ENCODE data around the gene LCE4A.

The LCE4A gene

DNA sequence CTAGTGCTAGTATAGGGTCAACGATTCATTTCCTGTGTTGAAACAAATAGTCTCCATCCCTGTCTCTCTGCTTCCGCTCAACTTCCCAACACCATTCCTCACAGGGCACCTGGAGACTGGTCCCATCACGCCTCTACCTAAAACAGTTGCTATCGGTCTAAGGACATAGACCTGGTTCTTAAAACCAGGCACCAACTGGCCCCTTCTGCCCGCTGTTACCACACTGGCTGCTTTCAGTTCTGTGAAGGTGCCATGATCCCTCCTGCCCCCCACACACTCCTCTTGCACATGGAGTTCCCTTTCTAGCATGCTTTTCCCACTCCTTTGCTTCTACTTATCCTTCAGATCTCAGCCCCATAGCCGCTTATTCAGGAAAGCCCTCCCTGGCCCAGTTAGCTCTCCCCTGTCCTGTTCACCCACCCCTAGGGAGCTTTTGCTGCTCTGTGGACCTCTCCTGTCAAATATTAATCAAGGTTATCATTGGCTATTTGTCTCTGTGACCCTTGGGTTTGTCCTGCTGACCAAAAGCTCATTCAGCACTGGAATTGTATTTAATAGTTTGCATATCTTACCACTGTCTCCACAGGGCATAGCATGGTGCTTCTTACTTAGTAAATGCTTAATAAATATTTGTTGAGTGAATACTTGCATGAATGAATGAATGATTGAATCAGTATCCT lies 37.9 kb downstream of the LCE4A start:
- no peak for DNase-seq (ENCODE audit: low read depth)

DNA sequence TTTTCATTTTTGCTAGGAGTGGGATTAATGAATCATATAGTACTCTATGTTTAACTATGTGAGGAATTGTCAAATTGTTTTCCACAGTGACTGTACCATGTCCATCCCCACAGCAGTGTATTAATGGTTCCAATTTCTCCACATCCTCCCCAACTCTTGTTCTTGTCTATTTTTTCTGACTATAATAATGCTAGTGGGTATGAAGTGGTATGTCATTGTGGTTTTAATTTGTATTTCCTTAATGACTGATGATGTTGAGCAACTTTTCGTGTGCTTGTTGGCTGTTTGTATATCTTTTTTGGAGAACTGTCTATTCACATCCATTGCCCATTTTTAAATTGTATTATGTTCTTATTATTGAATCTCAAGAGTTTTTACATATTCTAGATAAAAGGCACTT lies 39.9 kb downstream of the LCE4A start:
- no peak for DNase-seq (ENCODE audit: low read depth)

- no peak for DNase-seq (ENCODE audit: low read depth)
Observed at GRCh38 chr1:152752225-152752624, 44.3 kb downstream of the LCE4A start.

DNA sequence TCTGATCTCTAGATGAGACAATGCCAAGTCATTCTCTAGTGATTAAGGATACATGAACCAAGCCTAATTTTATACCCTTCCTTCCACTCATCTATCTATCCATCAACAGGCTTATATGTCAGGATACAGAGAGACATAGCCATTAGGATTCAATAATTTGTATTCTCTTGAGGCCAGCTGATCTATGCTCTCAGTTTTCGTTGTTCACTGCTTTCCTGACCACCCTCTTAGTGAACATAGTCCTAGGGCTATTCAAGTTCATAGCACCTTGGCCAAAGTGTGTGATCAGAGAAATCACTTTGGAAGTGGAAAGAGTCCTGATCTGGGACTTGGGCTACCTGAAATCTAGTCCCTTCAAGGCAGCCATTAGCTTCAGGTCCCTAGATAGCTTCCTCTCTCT lies 45.6 kb downstream of the LCE4A start:
- DNase-seq (ENCODE audit: low read depth) = no peak

DNA sequence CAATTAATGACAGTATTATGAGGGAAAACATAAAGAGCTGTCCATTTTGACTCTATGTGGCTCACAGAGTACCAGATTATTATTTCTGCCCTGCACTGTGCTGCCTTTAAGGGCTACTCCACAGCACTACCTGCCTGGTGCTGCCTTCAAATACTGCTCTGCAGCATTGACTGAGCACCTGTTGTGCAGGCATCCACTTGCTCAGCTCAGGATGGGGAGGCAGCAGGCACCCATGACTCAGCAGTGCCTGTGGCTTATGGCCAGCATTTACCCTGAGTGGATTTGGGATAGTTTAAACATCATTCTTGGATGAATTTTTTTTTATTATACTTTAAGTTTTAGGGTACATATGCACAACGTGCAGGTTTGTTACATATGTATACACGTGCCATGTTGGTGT lies 48.9 kb downstream of the LCE4A start:
- DNase-seq (ENCODE audit: low read depth) = no peak

DNA sequence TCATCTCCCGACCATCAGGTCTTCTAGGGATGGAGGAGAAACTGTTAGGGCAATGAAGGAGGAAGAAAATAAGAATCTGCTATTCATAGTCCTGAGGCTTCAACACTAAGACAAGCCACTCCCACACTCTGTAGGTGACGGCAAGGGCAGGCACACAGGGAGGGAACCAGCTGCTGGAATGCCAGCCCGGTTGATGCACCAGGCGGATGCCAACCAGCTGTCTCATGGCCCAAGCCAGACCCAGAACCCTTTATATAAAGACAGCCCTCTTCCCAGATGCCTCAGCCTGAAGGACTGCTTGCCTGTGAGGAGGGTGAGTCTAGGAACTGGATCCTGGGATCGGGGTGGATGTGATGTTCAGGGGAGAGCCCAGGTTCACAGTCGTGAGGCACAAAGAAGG lies 49.8 kb downstream of the LCE4A start, which contains the start of gene KPRP:
KPRP (plus strand) TSS at position 279 of the 400 bp plus-strand sequence. CDS start 1,564 bp downstream, outside the sequence.
- DNase-seq (ENCODE audit: low read depth) = no peak

DNA sequence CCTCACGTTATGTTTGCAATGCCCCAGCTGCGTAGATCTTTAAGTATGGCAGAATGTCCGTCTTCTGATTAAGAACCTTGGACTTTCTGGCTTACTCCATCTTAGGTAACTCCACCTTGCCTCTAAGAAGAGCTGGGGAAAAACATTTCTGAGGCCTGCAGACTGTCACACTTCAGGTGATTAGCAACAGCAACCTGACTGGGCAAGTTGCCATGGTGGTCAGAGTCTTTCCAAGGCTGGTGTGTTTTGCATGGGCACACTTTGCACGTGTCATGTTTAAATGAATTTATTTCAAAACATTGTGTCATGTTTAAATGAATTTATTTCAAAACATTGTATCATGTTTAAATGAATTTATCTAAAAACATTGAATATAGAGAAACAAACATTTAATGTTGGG lies 50.7 kb downstream of the LCE4A start:
- DNase-seq (ENCODE audit: low read depth) = no peak

Measured in T follicular helper cell (primary cell).